Activated CD8-positive, alpha-beta memory T cell treated with anti-CD3 and anti-CD28 coated beads, Interleukin-2, amount 50 U/mL, for 24 hours (primary cell): ENCODE data around the gene IPO11.
"Not testable (repeated sequence)": the region's sequence is repeated elsewhere in the genome, so short reads cannot be mapped to it uniquely, and the experiment has no call there.

Source experiments
- DNase-seq: peaks from one replicate; pipeline ENCODE4 v3.0.0-alpha.2; 2020; ENCODE audit errors: extremely low read depth

IPO11 gene

GRCh38 chr5:62448528-62448927 is 36.0 kb downstream of the IPO11 start:
- no peak for DNase-seq

GRCh38 chr5:62450259-62450658 is 37.7 kb downstream of the IPO11 start:
- no peak for DNase-seq

DNA sequence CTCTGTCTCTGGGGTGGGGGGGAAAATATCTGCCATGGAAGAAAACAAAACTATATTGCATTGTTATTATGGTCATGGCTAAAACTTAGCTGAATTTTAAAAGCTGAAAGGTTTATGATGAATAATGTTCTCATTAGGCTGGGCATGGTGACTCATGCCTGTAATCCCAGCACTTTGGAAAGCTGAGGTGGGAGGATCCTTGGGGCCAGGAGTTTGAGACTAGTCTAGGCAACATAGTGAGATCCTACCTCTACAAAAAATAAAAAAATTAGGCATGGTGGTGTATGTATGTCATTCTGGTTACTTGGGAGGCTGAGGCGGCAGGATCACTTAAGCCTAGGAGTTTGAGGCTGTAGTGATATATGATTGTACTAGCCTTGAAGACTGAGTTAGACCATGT is 44.5 kb downstream of the IPO11 start:
- DNase-seq, result no peak

GRCh38 chr5:62460578-62460983 is 48.0 kb downstream of the IPO11 start:
- DNase-seq, result no peak

GRCh38 chr5:62461561-62461960 is 49.0 kb downstream of the IPO11 start:
- DNase-seq, result no peak

- no peak for DNase-seq
These were observed 53.7 kb downstream of the IPO11 start for GRCh38 chr5:62465985-62466925.

DNA sequence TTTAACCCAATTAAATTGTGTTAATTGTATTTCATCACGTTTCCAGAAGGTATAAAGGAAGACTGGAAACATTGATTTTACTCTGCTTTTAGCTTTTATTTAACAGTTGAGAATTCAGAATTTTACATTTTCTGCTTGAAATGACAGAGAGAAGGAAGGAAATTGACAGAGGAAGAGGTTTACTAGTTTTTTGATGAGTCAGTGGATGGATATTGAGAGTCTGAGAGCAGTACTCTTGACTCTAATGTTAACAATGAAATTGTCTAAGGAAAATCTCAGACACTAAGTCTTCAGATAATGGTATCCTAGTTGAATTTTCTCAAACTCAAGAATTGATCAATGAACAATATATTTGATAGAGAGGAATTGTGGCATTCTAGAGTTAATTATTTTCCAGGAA is 60.6 kb downstream of the IPO11 start:
- no peak for DNase-seq

GRCh38 chr5:62475072-62475471 is 62.5 kb downstream of the IPO11 start:
- no peak for DNase-seq

GRCh38 chr5:62477801-62478200 is 65.2 kb downstream of the IPO11 start:
- no peak for DNase-seq

GRCh38 chr5:62483556-62483955 is 71.0 kb downstream of the IPO11 start:
- DNase-seq, result no peak

DNA sequence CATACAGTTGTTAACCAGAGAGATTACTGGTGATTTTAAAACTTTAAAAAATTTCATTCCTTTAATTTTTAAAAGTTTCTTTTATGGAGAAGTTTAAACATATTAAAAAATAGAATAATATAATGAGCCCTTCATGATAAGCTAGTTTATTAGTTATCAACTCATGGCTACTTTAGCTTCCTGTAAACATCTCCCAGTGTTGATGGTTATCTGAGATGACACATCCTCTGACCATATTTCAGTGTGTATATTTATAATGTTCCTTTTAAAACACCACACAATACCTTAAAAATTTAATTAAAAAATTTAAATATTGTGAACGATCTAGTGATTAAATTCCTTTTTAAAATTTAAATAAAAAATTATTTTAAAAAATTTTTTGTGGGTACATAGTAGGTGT is 74.1 kb downstream of the IPO11 start:
- DNase-seq, result no peak

DNA sequence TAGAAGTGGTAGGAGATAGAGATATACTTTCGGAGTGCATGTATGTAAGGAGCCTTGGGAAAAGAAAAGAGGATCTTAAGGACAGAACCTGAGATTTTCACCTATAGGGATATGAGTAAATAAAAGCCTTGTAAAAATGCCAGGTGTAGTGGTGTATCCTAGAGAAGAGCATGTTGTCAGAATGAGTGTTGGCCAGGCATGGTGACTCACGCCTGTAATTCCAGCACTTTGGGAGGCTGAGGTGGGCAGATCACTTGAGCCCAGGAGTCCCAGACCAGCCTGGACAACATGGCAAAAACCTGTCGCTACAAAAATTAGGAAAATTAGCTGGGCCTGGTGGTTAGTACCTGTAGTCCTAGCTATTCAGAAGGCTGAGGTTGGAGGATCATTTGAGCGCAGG is 76.0 kb downstream of the IPO11 start:
- DNase-seq, result no peak

- DNase-seq, result no peak
These were observed 76.9 kb downstream of the IPO11 start for GRCh38 chr5:62489471-62489870.

DNA sequence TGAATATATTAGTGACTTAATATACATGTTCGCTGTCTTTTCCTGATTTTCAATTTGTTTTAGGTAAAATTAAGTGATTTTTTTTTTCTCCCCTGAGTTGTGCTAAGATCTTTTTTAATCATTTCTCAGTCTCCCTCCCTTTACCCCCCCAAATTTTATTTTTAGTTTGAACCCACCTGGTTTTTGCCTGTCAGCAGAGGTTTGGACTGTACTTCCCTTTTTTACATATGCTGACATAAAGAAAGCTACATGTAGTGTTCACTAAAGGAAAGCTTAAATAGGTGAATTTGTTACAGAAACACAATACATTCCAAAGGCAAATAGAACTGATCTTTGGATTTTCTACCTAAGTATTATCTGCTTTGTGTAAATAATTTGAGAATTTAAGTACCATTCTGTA is 82.2 kb downstream of the IPO11 start:
- DNase-seq, result no peak

GRCh38 chr5:62496876-62497275 is 84.3 kb downstream of the IPO11 start:
- no peak for DNase-seq

GRCh38 chr5:62498961-62499360 is 86.4 kb downstream of the IPO11 start:
- DNase-seq, result no peak

DNA sequence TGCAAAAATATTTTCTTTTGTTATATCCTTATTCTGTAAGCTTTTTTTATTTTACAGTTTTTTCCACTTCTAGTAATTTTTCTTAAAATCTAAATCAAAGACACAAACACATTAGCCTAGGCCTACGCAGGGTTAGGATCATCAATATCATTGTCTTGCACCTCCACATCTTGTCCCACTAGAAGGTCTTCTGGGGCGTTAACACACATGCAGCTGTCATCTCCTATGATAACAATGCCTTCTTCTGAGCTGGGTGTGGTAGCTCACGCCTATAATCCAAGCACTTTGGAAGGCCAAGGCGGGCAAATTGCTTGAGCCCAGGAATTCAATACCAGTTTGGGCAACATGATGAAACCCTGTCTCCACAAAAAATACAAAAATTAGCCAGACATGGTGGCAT is 87.2 kb downstream of the IPO11 start:
- DNase-seq, result no peak

GRCh38 chr5:62502456-62503101 is 90.0 kb downstream of the IPO11 start:
- no peak for DNase-seq

GRCh38 chr5:62504129-62504528 is 91.6 kb downstream of the IPO11 start:
- no peak for DNase-seq

GRCh38 chr5:62506659-62507460 is 94.3 kb downstream of the IPO11 start:
- DNase-seq, result no peak

DNA sequence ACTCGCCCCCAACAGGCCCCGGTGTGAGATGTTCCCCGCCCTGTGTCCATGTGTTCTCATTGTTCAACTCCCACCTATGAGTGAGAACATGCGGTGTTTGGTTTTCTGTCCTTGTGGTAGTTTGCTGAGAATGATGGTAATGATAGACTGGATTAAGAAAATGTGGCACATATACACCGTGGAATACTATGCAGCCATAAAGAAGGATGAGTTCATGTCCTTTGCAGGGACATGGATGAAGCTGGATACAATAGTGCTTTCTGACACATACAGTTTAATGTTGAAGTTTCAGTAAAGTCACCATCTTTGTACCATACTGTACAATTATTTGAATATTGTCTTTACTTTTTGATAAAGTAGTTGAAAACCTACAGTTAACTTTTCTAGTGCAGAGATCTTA is 96.2 kb downstream of the IPO11 start:
- not testable (repeated sequence) for DNase-seq

DNA sequence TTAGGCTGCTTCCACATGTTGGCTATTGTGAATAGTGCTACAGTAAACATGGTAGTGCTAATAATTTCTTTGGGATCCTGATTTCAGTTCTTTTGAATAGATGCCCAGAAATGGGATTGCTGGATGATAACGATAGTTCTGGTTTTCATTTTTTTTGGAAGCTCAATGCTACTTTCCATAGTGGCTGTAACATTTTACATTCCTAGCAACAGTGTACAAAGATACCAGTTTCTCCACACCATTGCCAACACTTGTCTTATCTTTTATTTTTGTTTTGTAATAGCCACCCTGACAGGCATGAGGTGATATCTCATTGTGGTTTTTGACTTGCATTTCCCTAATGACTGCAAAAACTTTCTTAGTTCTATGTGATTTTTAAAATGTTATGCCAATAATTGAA is 97.2 kb downstream of the IPO11 start:
- DNase-seq, result no peak
